GM12865 (cell line): ENCODE measurements around the gene HIBCH.
"Not testable (repeated sequence)": the region's sequence is repeated elsewhere in the genome, so short reads cannot be mapped to it uniquely, and the experiment has no call there.

Experiments used
- DNase-seq: peaks from one replicate; pipeline ENCODE4 v3.0.0; 2010; ENCODE audit warnings: low read depth
- H3K4me3 ChIP-seq: 2 replicates; pipeline ENCODE4 v1.5.1; 2011; ENCODE audit warnings: mild to moderate bottlenecking, low read depth, low read length, control low read depth
- TF ChIP-seq, protein P1 (sequence below): IDR thresholded peaks from 2 replicates; pipeline ENCODE4 v1.5.1; 2011; ENCODE audit warnings: low read length, control low read depth, low read depth, inconsistent platforms; ENCODE audit not compliant: insufficient read depth; ENCODE audit errors: missing control alignments

HIBCH gene

DNA sequence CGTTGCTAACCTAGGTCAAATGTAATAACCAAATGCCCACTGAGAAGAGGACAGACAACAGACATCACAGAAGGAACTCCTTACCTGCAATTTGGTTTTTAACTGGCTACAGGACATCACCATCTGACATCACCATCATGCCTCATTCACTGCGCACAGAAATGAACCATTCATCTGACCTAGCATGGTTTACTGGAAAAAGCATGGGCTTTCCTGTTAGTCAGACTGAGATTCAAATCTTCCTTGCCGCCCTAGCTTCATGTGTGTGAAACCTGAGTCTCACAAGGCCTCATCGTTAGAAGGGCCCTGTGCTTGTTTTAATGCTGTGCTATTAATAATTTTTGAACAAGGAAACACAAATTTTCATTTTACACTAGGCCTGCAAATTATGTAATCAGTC lies 1.1 kb upstream of the HIBCH start:
- TF ChIP-seq, protein P1, sequence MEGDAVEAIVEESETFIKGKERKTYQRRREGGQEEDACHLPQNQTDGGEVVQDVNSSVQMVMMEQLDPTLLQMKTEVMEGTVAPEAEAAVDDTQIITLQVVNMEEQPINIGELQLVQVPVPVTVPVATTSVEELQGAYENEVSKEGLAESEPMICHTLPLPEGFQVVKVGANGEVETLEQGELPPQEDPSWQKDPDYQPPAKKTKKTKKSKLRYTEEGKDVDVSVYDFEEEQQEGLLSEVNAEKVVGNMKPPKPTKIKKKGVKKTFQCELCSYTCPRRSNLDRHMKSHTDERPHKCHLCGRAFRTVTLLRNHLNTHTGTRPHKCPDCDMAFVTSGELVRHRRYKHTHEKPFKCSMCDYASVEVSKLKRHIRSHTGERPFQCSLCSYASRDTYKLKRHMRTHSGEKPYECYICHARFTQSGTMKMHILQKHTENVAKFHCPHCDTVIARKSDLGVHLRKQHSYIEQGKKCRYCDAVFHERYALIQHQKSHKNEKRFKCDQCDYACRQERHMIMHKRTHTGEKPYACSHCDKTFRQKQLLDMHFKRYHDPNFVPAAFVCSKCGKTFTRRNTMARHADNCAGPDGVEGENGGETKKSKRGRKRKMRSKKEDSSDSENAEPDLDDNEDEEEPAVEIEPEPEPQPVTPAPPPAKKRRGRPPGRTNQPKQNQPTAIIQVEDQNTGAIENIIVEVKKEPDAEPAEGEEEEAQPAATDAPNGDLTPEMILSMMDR = no peak
- peak; percentile 73 for DNase-seq
- peak overlapping the region; percentile 83 for H3K4me3 ChIP-seq

DNA sequence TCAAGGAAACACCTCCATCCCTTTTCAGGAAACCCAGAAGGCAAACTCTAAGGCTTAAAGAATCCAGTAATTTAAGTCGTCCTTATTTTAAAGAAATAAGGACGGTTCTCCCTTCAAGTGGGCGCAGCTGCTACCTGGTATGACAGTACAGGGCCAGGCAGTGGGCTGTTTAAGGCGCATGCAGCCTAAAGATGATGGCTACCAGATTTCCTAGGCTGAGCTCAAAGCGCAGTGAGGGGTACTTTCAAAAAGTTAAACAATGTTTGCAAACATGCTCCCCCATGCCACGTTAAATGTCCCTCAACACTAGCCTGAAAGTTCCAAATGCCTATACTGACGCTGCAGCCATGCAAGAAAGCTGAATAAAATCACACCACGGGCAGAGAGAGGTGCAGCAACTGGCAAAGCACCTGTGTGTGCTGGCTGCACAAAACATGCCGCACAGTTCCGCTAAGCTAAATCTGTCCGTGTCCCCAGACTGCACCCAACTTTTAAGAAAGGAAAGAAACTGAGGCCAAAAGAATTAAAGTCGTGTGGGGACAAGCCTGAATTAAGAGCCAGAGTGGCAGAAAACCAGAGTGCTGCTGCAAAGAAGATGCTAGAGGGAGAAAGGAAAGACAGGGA lies 583 bp downstream of the HIBCH start:
- peak overlapping the region; percentile 83 for H3K4me3 ChIP-seq
- TF ChIP-seq, protein P1 = no peak
- DNase-seq = peak; percentile 50

DNA sequence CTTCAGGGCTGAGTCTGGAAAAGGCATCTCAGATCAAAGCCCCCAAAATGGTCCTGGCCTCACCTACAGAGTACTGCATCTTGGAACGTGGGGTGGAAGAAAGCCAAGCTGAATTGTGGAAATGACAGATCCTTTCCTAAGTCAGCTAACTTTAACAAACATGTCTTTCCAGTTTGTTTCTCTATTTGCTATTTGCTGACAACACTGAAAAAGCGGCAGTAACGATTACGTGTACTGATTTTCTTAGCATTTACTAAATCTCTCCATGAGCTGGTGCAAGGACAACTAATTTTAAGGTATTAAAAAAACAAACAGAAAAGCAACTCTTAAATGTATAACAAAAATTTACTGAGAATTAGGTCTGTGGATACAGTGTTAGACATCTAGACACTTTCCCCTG lies 1.1 kb downstream of the HIBCH start:
- TF ChIP-seq, protein P1 = no peak
- no peak for DNase-seq

DNA sequence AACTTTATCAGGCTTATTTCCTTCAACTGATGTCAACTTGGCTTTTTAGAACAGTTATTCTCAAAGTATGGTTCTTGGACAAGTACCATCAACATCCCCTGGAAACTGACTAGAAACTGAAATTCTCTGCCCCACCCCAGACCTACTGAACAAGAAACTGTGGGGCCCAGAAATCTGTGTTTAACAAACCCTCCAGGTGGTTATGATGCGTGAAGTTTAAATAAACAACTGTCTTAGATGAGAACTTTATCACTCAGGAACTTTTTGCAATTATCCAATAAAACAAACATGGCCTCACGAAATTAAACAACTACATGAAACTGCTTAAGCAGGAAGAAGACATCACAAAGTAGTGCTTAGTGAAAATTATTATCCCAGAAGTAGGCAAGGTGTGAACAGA lies 4.4 kb downstream of the HIBCH start:
- TF ChIP-seq, protein P1 = no peak
- H3K4me3 ChIP-seq = no peak overlapping the region
- DNase-seq = peak; percentile 42

More for the DNA sequence above, 1.1 kb downstream of the HIBCH start:
- H3K4me3 ChIP-seq = peak overlapping the region; percentile 83

DNA sequence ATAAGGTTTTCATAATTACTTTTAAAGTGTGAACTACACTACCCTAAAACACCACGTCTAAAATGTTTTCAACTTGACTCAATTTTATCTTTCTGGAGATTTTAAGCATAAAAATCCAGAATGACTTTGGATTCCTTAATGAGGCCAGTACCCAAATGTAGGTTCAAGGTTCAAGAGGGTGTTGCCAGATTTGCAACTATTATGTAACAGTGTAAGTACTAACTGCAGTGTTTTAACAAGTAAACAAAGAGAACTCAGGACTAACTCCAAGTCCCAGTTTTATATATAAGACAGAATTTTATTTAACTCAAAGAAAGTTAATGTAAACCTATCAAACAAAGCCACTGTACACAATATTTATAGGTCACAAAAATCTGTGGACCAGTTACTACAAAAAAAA lies 5.7 kb downstream of the HIBCH start:
- TF ChIP-seq, protein P1 = no peak
- DNase-seq = no peak
- H3K4me3 ChIP-seq = no peak overlapping the region

DNA sequence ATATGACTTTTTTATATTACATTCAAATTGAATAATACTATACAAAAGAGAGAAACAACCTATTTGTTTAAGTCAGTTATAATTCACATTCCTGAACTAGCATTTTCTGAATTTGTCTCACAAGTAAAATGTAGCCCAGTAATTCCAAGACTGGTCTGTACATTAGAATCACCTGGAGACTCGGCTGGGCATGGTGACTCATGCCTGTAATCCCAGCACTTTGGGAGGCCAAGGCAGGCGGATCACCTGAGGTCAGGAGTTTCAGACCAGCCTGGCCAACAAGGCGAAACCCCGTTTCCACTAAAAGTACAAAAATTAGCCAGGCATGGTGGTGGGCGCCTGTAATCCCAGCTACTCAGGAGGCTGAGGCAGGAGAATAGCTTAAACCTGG lies 7.0 kb downstream of the HIBCH start:
- DNase-seq, H3K4me3 ChIP-seq: not testable (repeated sequence)

DNA sequence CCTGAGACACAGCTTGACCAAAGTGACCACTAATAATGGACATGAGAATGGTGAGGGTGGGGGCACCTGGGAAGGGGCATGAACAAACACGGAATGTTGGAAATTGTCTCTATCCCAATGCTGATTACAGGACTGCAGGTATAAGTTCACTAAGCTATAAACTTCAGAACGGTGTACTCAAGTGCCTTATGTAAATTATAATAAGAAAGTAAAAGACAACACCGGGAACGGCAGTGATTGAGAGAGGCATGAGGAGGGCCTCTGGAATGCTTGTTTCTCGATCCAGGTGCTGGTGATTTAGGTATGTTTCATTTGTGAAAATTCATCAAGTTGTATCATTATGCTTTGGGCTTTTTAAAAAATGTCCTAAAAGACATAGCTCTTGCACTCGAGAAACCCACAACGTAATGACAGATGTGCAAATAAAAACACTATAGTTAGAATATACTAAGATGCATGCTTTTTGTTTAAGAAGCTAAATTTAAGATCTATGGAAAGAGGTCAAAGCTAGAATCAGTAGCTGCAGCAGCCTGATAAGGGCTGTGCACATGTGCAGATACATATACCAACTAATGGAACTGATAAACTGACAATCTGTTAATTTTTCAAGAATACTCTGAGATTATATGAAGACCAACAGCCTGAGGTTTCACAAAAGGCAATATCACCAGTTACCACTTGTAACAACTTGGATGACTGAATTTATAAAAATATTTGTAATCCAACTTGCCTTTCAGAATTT lies 7.6 kb downstream of the HIBCH start:
- no peak for DNase-seq
- no peak overlapping the region for H3K4me3 ChIP-seq
- TF ChIP-seq, protein P1 = no peak
